Activated T-cell treated with anti-CD3 and anti-CD28 coated beads, Interleukin-2, amount 50 U/mL, for 72 hours (primary cell): Measurements from ENCODE around the gene HIC1. TPM values are rescaled to one million over a fixed set of nuclear protein-coding genes. Genes with fewer than 3 reads are reported as not detected.
A peak's percentile ranks its signal among the peaks of the same experiment; 100 is the strongest.

Experiments used
- ATAC-seq, 2 donors: fragments of 150-1000 bp; cut with Tn5 transposase; replicated peaks in 1 of 2; 2 replicates each; pipeline ENCODE4 v1.10.0; 2021; ENCODE audit warnings: moderate library complexity in 2 of 2, mild to moderate bottlenecking in 1 of 2
- DNase-seq, 2 donors: peaks; one replicate each; pipeline ENCODE4 v3.0.0; 2021 to 2022; ENCODE audit warnings: mixed read lengths in 1 of 2
- H3K27ac Mint-ChIP-seq: one replicate; pipeline ENCODE4 v1.8.0; 2022; ENCODE audit warnings: mild to moderate bottlenecking, moderate library complexity, mixed read lengths
- H3K27me3 Mint-ChIP-seq: one replicate; pipeline ENCODE4 v1.8.0; 2022; ENCODE audit warnings: low read depth, mixed read lengths
- H3K36me3 Mint-ChIP-seq, 2 donors: one replicate each; pipeline ENCODE4 v1.8.0; 2022; ENCODE audit warnings: mixed read lengths in 2 of 2, mild to moderate bottlenecking in 1 of 2; ENCODE audit not compliant: insufficient read depth in 2 of 2
- H3K4me1 Mint-ChIP-seq: one replicate; pipeline ENCODE4 v1.8.0; 2022; ENCODE audit warnings: low read depth, mixed read lengths
- H3K4me3 Mint-ChIP-seq, 2 donors: one replicate each; pipeline ENCODE4 v1.8.0; 2022; ENCODE audit warnings: mild to moderate bottlenecking in 2 of 2, mixed read lengths in 2 of 2, moderate library complexity in 2 of 2
- H3K9me3 Mint-ChIP-seq, 2 donors: one replicate each; pipeline ENCODE4 v1.8.0; 2022; ENCODE audit warnings: mixed read lengths in 2 of 2
- total RNA-seq, 2 donors: library from RNA; stranded (reverse); gene quantifications; one replicate each; pipeline ENCODE4 v1.2.3, GENCODE V29; 2022

Gene HIC1
- total RNA-seq, 2 donors from 2014 or later = 11.7 to 21.4 TPM

DNA sequence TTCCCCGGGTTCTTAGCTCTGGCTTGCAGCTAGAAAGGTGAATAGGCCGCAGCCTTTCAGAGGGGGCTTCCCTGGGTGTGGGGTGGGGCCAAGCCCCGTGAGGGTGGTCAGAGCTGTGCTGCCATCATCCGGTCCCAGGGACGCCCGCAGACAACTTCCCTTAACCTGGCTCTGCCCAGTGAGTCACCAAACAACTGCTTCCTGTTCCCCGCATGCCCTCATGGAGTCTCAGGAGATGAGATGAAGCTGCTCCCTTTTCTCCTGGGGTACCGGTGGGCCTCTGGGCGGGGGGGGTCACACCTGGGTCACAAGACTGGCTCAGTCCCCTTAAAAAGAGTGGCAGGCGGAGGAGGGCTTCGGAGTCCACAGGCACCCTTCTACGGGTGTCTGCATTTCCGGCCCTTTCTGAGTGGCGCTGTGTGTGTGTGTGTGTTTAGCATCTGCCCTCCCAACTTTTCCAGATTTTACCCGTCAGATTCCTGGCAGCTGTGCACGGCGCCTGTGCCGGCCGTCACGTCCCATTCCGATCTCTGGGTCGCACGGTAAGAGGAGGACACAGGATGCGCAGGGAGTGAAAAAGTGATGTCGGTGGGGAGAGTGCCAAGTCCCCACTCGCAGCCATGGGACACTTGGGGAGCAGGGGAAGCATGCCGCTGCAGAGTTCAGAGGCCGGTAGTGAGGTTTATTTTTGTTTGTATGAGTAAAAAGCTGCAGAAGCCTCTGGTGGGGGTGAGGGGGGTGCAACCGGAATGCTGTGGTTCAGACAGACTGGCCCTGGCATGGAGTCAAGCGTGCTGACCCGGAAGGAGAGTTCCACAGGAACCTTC, 16.8 kb downstream of the HIC1 start:
- Mint-ChIP-seq H3K4me1 (peaks cover 46% of the 10 kb centered on the region), H3K4me3 (peak overlapping the region; percentile 66 to 82), H3K36me3 (peaks cover 15 to 22% of the 10 kb centered on the region in 2 donors), H3K27me3 (no peaks in the 10 kb centered on the region), H3K9me3 (no peaks in the 10 kb centered on the region), H3K27ac (peak overlapping the region; percentile 43)
- DNase-seq = no peak
- ATAC-seq = no peak

DNA sequence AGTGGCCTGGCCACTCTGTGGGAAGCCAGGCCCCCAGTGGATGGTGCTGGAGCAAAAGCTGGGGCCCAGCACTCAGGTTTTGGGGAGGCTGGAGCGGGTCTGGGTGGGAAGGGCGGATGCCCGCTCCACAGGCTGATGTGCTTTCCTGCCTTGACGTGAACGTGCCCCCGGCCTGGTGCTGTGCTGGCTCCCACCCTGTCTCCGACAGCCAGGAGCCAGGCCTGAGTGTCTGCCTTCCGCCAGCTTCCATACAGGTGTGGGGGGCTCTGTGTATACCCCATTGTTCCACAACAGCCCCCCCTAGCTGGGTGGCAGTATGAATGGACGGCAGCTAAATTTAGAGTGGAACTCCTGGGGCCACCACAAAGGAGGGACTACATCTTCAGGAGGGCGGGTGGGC, 20.0 kb downstream of the HIC1 start:
- Mint-ChIP-seq H3K27me3 (no peaks in the 10 kb centered on the region), H3K9me3 (no peaks in the 10 kb centered on the region), H3K27ac (no peak overlapping the region), H3K4me1 (peaks cover 18% of the 10 kb centered on the region), H3K36me3 (peaks cover 13 to 23% of the 10 kb centered on the region in 2 donors), H3K4me3 (no peak overlapping the region)
- ATAC-seq (no peak), DNase-seq (no peak)

DNA sequence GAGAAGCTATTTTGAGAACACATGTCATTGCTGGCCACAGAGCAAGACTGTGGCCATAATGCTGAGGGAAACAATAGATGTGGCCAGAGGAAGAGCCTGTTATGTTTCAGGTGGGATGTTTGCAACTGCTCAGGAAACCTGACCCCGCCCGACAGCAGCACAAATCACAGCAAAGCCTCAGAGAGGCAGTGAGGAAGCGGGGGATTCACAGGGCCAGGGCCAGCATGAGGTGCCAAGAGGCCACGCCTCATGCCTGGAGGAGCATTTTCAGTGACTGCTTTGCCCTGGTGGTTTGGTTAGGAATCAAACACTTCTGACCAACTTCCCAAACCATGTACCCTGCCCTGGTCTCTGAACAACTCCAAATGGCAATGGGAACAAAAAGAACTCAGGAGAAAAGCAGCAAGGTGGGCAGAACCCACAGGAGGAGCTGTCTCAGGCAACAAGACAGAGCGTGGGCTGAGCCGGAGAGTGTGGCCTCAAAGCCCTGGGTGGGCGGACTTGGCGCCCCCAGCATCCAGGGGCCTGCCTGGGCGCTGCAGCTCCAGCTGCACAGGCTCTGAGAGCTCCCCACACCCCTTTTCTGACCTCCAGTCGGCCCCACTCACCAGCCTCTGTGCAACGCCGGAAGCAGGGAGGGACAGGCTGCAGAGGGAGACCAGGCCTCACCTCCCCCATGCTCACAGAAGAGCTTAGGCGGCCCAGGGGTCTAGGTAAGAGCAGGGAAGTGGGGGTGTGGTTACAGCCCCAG, 20.6 kb downstream of the HIC1 start:
- ATAC-seq (peak in 1 of 2 donors; percentile 10), DNase-seq (no peak)
- H3K9me3 Mint-ChIP-seq = no peaks in the 10 kb centered on the region

DNA sequence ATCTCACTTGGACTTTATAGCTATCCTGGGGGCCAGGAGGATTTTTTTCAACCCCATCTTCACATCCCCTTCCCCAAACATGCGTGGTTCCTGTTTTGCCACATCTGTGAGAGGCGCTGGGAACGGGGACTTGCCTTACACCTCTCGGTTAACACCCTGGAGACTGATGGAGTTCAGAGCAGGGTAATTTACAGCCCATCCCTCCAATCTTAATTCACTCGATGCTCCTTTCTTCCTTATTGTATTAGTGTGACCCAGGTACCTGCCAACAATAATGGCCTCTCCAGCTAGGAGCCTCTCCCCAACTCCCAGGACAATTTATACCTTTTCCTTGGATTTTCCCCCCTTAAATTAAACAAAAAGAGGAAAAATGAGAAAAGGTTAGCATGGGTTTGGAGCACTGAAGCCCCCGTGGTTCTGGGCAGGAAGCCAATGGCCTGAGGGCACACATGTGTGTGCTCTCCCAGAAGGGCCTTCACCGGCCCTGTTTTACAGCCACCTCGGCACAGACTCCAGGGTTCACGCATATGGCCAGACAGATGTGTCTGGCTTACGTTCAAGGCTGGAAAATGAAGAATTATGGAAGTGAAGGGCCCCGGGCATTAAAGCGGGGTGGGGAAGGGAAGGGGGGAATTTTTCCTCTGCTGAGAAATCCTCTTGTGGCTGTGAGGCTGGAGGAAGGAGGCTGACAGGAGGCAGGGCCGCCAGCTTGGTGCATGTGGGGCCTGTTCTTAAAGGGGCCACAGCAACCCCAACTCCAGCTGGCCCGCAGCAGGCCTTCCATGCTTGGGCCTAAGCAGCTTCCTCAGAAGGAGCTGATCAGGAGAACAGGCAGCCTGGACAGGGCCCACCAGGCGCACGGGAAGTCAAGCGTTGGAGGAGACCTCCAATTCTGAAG, 21.4 kb downstream of the HIC1 start:
- Mint-ChIP-seq H3K36me3 (peaks cover 10 to 21% of the 10 kb centered on the region in 2 donors), H3K4me3 (no peak overlapping the region), H3K4me1 (peaks cover 4% of the 10 kb centered on the region), H3K27me3 (no peaks in the 10 kb centered on the region), H3K27ac (no peak overlapping the region), H3K9me3 (no peaks in the 10 kb centered on the region)
- no peak for DNase-seq
- ATAC-seq = no peak

More for the DNA sequence above, 20.6 kb downstream of the HIC1 start:
- Mint-ChIP-seq H3K27me3 (no peaks in the 10 kb centered on the region), H3K36me3 (peaks cover 10 to 21% of the 10 kb centered on the region in 2 donors), H3K4me3 (no peak overlapping the region), H3K4me1 (peaks cover 12% of the 10 kb centered on the region), H3K27ac (no peak overlapping the region)

GRCh38 chr17:2077040-2077439, 22.1 kb downstream of the HIC1 start:
- Mint-ChIP-seq H3K4me3 (no peak overlapping the region), H3K4me1 (peaks cover 5% of the 10 kb centered on the region), H3K9me3 (no peaks in the 10 kb centered on the region), H3K27ac (no peak overlapping the region), H3K27me3 (no peaks in the 10 kb centered on the region), H3K36me3 (peaks cover 14 to 21% of the 10 kb centered on the region in 2 donors)
- no peak for DNase-seq
- no peak for ATAC-seq

DNA sequence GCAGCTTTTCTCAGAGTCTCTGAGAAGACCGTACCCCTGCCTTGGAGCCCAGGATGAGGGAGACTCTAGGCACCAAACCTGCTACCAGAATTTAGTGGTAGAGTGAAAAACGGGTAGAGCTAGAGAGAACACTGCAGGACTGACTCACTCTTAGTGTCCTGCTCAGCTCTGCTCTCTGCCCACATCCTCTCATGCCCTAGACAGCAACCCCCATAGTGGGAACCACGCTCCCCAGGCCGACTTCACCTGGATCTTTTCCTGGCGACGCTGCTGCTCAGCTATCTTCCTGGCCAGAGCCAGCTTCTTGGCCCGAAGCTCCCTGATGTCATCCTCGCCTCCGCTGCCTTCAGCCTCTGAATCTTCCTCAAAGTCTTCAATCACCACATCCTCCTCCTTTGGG, 26.7 kb downstream of the HIC1 start:
- Mint-ChIP-seq H3K4me3 (peak overlapping the region; percentile 0 to 78), H3K27ac (peak overlapping the region; percentile 31), H3K27me3 (no peaks in the 10 kb centered on the region), H3K4me1 (peaks cover 41% of the 10 kb centered on the region), H3K9me3 (no peaks in the 10 kb centered on the region), H3K36me3 (peaks cover 16 to 26% of the 10 kb centered on the region in 2 donors)
- DNase-seq (no peak), ATAC-seq (peak; percentile 71 to 73)

GRCh38 chr17:2082003-2082781, 27.3 kb downstream of the HIC1 start:
- peaks cover 47% of the 10 kb centered on the region for H3K4me1 Mint-ChIP-seq
- peaks cover 16 to 24% of the 10 kb centered on the region in 2 donors for H3K36me3 Mint-ChIP-seq
- peak overlapping the region; percentile 0 to 78 for H3K4me3 Mint-ChIP-seq
- no peaks in the 10 kb centered on the region for H3K9me3 Mint-ChIP-seq
- H3K27me3 Mint-ChIP-seq = no peaks in the 10 kb centered on the region
- H3K27ac Mint-ChIP-seq = peak overlapping the region; percentile 31
- ATAC-seq (peak; percentile 52 to 64), DNase-seq (no peak)

GRCh38 chr17:2083613-2084035, 28.7 kb downstream of the HIC1 start:
- H3K27me3 Mint-ChIP-seq = no peaks in the 10 kb centered on the region
- DNase-seq (no peak), ATAC-seq (peak in 1 of 2 donors; percentile 16)
- H3K36me3 Mint-ChIP-seq = peaks cover 17 to 20% of the 10 kb centered on the region in 2 donors
- peaks cover 62% of the 10 kb centered on the region for H3K4me1 Mint-ChIP-seq
- H3K4me3 Mint-ChIP-seq = peak overlapping the region in 1 of 2 donors; percentile 3
- peak overlapping the region; percentile 58 for H3K27ac Mint-ChIP-seq
- no peaks in the 10 kb centered on the region for H3K9me3 Mint-ChIP-seq

GRCh38 chr17:2084036-2084765, 29.3 kb downstream of the HIC1 start:
- H3K27me3 Mint-ChIP-seq = no peaks in the 10 kb centered on the region
- ATAC-seq (no peak), DNase-seq (no peak)
- no peak overlapping the region for H3K4me3 Mint-ChIP-seq
- H3K9me3 Mint-ChIP-seq = no peaks in the 10 kb centered on the region
- peaks cover 14 to 17% of the 10 kb centered on the region in 2 donors for H3K36me3 Mint-ChIP-seq
- H3K27ac Mint-ChIP-seq = peak overlapping the region; percentile 3
- peaks cover 68% of the 10 kb centered on the region for H3K4me1 Mint-ChIP-seq

DNA sequence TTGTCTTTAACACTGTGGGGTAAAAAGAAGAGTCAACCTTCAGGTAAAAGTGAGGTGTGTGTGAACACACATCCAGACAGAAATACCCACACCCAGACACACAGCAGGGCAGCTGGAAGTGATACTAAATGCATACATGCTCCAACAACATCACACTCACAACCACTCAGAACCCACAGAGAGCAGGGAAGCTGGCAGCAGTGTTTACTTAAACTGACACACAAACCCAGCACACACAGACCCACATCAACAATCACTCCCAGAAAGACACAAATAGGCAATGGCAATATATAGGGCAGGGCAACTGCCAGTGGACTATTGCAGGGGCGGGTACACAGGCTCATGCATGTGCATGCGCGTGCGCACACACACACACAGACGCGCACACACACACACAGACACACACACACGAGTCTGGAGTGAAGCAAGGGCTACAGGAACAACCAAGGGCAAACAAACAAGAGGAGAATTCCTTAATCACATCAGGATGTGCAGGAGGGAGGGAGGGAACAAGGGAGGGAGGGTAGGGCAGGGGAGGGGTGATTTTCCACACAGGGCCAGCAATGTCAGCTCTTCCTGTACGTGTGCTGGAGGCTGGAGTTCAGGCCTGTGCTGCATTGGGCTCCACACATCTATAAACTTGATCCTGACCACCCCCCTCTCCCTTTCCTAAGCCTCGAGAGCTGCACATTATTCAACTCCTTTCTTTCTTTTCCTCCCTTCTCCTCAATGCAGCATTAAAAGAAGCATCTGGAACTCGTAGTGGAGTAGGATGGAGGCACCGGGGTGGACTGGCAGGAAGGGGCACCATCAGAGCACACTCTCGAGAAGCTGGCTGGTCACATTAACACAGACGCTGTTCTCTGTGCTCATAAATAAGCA, 30.1 kb downstream of the HIC1 start:
- Mint-ChIP-seq H3K9me3 (no peaks in the 10 kb centered on the region), H3K4me1 (peaks cover 76% of the 10 kb centered on the region), H3K4me3 (no peak overlapping the region), H3K36me3 (peaks cover 12 to 17% of the 10 kb centered on the region in 2 donors), H3K27ac (peak overlapping the region; percentile 3), H3K27me3 (no peaks in the 10 kb centered on the region)
- ATAC-seq (no peak), DNase-seq (no peak)

- DNase-seq (no peak), ATAC-seq (no peak)
- Mint-ChIP-seq H3K36me3 (peaks cover 12 to 17% of the 10 kb centered on the region in 2 donors), H3K27ac (no peak overlapping the region), H3K27me3 (no peaks in the 10 kb centered on the region), H3K4me3 (no peak overlapping the region), H3K9me3 (no peaks in the 10 kb centered on the region), H3K4me1 (peaks cover 82% of the 10 kb centered on the region)
Observed at GRCh38 chr17:2085648-2085949, 30.7 kb downstream of the HIC1 start.
